Measurements from ENCODE around the gene SLC35E2B. TPM values are rescaled to one million over a fixed set of nuclear protein-coding genes. Genes with fewer than 3 reads are reported as not detected.

The SLC35E2B gene
- total and polyA plus RNA-seq, 4 donors, result 11.1 to 19.3 (median 12.6) TPM

GRCh38 chr1:1629430-1630190, 63.0 kb downstream of the SLC35E2B start:
- DNase-seq (ENCODE audit: low spot score), result no peak
- Histone ChIP-seq H3K27me3 (ENCODE audit: control insufficient read depth in 4 of 4, insufficient read depth in 4 of 4, low read length in 3 of 4) (no peaks in the 10 kb centered on the region), H3K4me1 (ENCODE audit: control insufficient read depth in 4 of 4, insufficient read depth in 4 of 4, low read length in 3 of 4) (peaks cover 0 to 5% (median 0%) of the 10 kb centered on the region in 4 donors), H3K36me3 (ENCODE audit: control insufficient read depth in 4 of 4, insufficient read depth in 3 of 4, low read depth in 1 of 4, low read length in 3 of 4) (peaks cover 0 to 17% (median 6%) of the 10 kb centered on the region in 4 donors), H3K9me3 (ENCODE audit: control insufficient read depth in 4 of 4, low read length in 3 of 4) (no peaks in the 10 kb centered on the region), H3K9ac (ENCODE audit: low read depth in 1 of 2, low read length in 2 of 2) (no peak overlapping the region), H3K4me3 (ENCODE audit: low read depth in 1 of 3, low read length in 3 of 3) (peak overlapping the region in 1 of 3 donors; percentile 20), H3K27ac (ENCODE audit: low read depth in 1 of 2, low read length in 2 of 2) (peak overlapping the region in 1 of 2 donors; percentile 71)
- TF ChIP-seq HNF4G (IDR thresholded peaks at IDR 0.05), result no peak
- TF ChIP-seq MAX (IDR thresholded peaks at IDR 0.05), result no peak
- TF ChIP-seq EGR1 (IDR thresholded peaks at IDR 0.05; ENCODE audit: low read depth in 2 of 2), result no peak
- no peak for TF ChIP-seq ZBTB33 (IDR thresholded peaks at IDR 0.05)
- no peak for TF ChIP-seq NR2F2 (IDR thresholded peaks at IDR 0.05)
- no peak for TF ChIP-seq ATF3 (IDR thresholded peaks at IDR 0.05)
- no peak for TF ChIP-seq RXRA (IDR thresholded peaks at IDR 0.05)
- TF ChIP-seq YY1 (IDR thresholded peaks at IDR 0.05), result no peak
- WGBS, result 81% methylated on average over 48 of the region's 48 CpGs

- TF ChIP-seq REST (IDR thresholded peaks at IDR 0.05), result no peak
- no peak for TF ChIP-seq NR2F2 (IDR thresholded peaks at IDR 0.05)
- no peak for TF ChIP-seq FOXA2 (IDR thresholded peaks at IDR 0.05)
- no peak for TF ChIP-seq RXRA (IDR thresholded peaks at IDR 0.05)
- no peak for TF ChIP-seq EGR1 (IDR thresholded peaks at IDR 0.05; ENCODE audit: low read depth in 2 of 2)
- no peak for TF ChIP-seq JUND (IDR thresholded peaks at IDR 0.05)
- no peak for TF ChIP-seq ATF3 (IDR thresholded peaks at IDR 0.05)
- no peak for TF ChIP-seq CTCF (IDR thresholded peaks at IDR 0.05; ENCODE audit: low read depth, low read length, missing input control)
- TF ChIP-seq HNF4A (conservative IDR thresholded peaks at IDR 0.05), result no peak
- no peak for TF ChIP-seq ZBTB33 (IDR thresholded peaks at IDR 0.05)
- TF ChIP-seq TAF1 (conservative IDR thresholded peaks at IDR 0.05), result no peak
- no peak for TF ChIP-seq FOXA1 (IDR thresholded peaks at IDR 0.05)
- TF ChIP-seq GABPA (IDR thresholded peaks at IDR 0.05 in 1 of 2, conservative IDR thresholded peaks at IDR 0.05 in 1 of 2), result no peak
- no peak for TF ChIP-seq YY1 (IDR thresholded peaks at IDR 0.05)
- TF ChIP-seq RAD21 (IDR thresholded peaks at IDR 0.05), result no peak
- no peak overlapping the region for H3K9ac ChIP-seq (ENCODE audit: low read depth in 1 of 2, low read length in 2 of 2)
- H3K27me3 ChIP-seq (ENCODE audit: control insufficient read depth in 4 of 4, insufficient read depth in 4 of 4, low read length in 3 of 4), result no peaks in the 10 kb centered on the region
- no peaks in the 10 kb centered on the region for H3K9me3 ChIP-seq (ENCODE audit: control insufficient read depth in 4 of 4, low read length in 3 of 4)
- DNase-seq (ENCODE audit: low spot score), result no peak
- H3K36me3 ChIP-seq (ENCODE audit: control insufficient read depth in 4 of 4, insufficient read depth in 3 of 4, low read depth in 1 of 4, low read length in 3 of 4), result peaks cover 0 to 20% (median 6%) of the 10 kb centered on the region in 4 donors
- no peak overlapping the region for H3K27ac ChIP-seq (ENCODE audit: low read depth in 1 of 2, low read length in 2 of 2)
- H3K4me1 ChIP-seq (ENCODE audit: control insufficient read depth in 4 of 4, insufficient read depth in 4 of 4, low read length in 3 of 4), result peaks cover 0 to 5% (median 0%) of the 10 kb centered on the region in 4 donors
- WGBS, result 79% methylated on average over 53 of the region's 53 CpGs
- peak overlapping the region in 1 of 3 donors; percentile 20 for H3K4me3 ChIP-seq (ENCODE audit: low read depth in 1 of 3, low read length in 3 of 3)
These were observed 63.7 kb downstream of the SLC35E2B start for GRCh38 chr1:1628754-1629429.

Measured in liver (tissue), 9 donors.